Stimulated activated CD4-positive, alpha-beta T cell treated with anti-CD3 and anti-CD28 coated beads, Interleukin-4, amount 100 ng/mL, for 1 hour (primary cell): ENCODE data around the gene RICTOR.

Experiments used
- DNase-seq: peaks from one replicate; pipeline ENCODE4 v3.0.0-alpha.2; 2020

Gene RICTOR

DNA sequence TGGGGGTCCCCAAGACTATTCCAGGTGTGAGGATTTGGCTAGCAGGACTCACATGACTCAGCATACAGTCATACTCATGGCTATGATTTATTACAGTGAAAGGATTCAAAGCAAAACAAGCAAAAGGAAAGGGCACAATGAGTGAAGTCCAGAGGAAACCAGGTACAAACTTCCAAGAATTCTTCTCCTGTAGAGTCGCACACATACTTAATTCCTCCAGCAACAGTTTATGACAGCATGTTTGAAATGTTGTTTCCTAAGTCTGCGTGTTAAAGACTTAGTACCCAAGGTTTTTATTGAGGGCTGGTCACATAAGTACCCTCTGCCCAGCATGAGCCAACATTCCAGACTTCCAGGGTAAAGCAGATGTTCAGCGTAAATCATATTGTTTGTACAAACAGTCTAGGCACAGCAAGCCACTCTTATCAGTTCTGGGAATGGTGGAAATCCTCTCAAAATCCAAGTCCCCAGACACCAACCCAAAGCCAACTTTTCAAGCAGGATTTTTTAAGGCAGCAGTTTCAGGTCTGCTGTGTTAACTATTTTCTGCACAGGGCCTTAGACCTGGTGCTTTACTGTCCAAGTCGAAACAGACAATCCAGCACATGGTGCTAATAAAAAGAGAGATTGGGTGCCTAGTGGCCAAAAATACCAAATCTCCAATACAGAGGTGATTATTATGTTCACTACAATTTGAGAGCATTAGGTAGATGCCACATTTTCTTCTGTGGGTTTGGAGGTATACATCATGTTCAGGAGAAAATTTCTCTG lies 18.6 kb upstream of the RICTOR start:
- no peak for DNase-seq

DNA sequence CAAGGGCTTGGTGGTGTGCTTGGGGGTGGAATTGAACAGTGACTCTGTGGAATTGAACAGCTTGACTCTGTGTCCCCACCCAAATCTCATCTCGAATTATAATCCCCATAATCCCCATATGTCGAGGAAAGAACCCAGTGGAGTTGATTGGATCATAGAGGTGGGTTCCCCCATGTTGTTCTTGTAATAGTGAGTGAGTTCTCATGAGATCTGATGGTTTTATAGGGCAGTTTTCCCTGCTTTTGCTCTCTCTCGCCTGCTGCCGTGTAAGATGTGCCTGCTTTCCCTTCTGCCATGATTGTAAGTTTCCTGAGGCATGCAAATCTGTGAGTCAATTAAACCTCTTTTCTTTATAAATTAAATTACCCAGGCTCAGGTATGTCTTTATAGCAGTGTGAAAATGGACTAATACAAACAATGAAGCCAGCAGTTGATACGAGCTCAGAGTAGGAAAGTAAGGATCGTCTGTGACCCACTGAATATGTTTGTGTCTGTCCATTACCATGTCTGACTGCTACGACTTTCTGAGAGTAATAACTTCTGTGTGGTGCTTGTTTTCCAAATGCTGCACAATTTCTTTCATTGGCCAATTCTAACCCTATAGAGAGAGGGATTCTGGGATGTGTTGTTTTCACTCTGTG lies 17.9 kb upstream of the RICTOR start:
- no peak for DNase-seq

DNA sequence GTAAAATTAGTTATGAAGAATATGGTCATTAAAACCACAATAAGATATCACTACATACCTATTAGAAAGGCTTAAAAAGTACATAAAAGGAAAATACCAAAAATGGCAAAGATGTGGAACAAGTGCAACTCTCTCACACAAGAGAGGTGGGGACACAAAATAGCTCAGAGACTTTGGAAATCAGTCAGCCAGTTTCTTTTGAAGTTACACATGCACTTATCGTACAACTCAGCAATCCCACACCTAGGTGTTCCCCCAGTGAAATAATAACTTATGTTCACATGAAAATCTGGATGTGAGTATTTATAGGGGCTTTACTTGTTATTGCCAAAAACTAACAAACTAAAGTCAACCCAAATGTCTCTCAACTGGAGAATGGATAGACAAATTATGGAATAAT lies 9.8 kb upstream of the RICTOR start:
- no peak for DNase-seq

DNA sequence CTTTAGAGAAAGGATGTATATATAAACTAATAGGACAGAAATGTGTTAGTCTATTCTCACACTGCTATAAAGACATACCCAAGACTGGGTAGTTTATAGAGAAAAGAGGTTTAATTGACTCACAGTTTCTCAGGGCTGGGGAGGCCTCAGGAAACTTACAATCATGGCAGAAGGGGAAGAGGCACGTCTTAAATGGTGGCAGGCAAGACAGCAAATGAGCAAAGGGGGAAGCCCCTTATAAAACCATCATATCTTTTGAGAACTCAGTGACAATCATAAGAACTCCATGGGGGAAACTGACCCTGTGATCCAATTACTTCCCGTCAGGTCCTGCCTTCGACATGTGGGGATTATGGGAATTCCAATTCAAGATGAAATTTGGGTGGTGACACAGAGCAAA lies 8.8 kb upstream of the RICTOR start:
- no peak for DNase-seq

DNA sequence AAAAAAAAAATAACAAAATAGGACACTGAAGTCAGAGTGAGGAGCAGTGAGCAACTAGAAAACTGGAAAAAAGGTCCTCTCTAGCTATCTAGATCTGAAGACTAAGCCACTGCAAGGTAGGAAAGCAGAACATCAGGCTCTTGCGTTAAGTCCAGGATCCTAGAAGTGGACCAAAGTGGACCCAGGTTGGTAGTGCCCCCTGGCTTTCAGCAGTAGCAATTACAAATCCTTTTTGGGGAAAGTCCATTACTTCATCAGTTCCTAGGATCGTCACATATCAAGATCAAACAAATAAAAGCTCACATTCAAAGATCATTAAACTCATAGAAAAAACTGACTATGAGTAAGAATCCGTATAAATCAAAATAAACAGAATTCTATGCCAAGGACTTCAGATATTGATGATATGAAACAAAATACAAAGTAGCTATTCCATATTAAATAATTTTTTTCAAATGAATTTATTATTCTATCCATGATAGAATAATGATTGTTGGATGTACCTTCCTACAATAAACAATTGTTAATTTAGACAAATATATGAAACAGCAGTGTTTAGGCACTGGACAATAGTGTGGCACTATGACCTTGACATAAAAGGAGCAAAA lies 6.5 kb upstream of the RICTOR start:
- no peak for DNase-seq

DNA sequence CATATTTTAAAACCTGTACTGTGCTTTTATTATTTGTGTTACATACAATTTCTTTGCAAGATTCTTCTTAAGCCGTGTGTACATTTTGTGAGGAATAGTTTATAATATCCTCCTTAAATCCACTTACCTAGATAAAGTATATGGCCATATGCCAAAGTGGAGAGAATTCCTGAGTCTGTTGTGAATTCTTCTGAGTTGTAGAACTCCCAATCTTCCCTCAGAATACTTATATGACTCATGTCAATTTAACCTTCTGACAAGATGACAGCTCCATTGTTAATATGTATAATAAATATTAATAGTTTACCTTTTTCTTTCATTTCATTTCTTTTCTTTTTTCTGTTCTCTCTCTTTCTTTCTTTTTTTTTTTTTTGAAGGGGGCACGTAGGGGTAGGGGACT lies 6.0 kb upstream of the RICTOR start:
- no peak for DNase-seq

DNA sequence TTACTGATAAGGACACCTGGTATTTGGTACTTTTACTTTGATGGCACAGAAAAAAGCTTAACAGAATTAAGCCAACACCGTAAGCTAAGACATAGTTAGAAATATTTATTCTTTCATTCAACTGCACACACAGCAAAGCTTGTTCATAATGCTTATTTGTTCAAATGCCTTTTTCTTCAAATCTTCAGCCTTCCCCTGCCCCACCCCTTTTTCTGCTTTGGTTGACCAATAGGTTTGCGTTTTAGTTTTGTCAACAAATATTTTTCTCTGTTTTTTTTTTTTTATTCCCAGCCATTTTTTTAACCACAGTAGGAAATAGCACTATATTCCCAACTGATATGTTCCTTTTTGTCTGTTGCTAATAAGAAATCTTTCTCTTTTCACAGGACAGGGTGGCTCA lies 4.9 kb upstream of the RICTOR start:
- DNase-seq, result no peak

DNA sequence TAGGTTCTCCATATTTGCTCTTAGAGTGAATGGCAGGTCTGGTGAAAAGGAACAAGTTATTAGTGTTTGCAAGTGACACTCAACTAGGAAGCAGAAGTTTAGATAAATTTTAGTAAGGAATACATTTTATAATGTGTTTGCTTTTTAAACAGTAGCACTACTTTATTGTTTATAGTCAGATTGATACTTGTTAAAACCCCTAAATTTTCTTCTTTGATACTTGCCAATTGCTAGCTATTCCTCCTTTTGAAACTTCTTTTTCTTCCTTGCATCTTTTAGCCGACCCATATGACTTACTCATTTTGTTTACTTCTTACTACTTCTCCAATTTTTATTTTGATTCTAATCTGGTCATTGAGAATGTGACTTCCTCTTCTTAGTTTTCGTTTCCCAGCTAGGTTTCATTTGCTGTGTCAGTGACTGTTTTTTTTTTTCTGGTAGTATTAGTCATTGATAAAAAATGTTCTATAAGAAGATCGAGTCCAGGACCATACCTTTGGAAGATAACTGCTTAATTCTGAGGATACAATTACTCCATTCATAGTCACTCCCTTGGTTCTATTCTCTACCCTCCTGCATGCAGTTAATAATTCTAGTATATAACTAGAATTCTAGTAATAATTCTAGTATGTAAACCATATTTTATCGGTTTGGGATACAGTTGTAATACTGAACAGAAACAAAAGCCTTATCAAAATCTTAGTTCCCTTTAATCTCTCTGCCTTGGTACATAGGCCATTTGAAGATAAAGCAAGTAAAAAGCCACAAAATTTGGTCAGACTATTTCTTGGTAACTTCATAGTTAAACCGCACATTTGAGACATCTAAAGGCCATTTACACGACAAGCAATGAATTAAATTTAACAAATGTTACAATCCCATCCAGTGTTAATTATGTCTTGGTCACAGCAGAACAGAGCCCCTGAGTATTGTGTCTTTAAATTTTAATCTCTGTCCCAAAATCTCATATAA lies 2.8 kb upstream of the RICTOR start:
- DNase-seq, result no peak

DNA sequence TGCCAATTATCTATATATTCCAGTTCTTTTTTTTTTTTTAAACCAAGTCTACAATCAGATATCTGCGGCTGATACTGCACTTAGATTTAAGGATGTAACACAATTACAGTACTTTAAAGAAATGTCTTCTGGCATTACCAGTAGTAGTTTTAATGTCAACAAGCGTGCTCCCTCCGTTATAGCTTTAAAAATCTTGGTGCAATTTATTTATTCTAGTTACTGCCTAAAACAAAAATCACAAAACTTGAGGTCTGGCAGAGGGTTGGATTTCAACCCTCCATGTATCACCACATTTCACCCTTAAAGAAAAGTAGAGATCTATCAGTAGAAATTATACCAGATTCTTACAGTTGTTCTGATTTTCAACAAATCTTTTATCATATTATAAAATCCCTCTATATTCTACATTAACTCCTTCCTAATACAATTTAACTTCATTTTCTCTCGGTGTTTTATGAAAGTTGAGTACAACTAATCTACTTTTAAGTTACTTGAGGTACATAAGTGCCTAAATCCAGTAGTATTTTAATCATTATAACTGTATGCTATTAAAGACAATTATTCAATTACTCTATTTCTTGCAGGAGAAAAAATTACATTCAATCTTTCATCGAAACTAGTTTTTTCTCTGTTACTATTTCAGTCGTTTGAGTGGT lies 2.0 kb upstream of the RICTOR start:
- no peak for DNase-seq

DNA sequence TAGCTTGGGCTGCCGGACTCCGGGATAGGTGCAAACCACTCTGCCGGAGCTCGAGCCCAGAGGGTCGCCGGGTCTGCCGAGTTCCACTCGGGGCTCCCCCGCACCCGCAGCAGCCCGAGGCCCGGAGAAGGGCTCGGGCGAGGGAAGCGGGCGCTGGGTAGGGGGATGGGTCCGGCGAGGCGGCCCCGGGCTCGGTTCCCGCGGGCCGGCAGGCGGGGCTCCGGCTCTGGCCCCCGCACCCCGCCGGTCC lies 507 bp downstream of the RICTOR start:
- DNase-seq, result no peak

DNA sequence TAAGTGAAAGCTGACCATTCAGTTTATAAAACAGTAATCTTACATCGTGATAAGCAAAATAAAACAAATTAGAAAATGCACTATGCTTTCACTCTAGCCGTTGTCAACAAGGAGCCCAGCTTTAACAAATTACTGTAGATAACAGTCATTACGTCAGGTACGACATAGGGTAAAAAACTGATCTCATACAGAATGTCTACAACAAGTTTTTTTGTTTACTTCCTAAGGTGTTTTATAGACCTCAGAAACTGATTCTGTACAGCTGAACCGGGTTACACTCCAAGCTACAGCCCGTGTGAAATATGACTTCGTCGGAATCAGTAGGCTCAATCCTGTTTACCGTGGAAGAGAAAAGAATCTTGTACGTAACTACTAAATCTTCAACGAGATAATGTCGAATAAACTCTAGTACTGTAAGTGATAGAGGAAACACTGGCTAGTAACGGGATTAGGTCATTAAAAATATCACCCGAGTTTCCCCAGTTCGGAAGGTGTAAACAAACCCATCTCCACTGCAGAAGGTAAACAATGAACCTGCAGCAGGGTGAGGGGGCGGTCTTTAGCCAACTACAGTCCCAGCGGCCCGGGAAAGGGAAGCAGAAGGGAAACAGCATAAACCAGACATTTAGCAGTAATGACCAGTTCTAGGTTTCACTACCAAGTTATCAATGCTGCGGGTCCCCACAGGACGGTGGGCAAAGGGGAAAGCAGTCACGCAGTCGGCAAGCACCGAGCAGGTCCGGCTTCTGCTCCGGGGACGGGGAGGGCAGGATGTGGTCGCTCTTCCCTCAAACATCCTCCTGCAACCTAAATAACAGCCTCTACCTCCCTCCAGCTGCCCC lies 1.1 kb downstream of the RICTOR start:
- DNase-seq, result peak; percentile 31

DNA sequence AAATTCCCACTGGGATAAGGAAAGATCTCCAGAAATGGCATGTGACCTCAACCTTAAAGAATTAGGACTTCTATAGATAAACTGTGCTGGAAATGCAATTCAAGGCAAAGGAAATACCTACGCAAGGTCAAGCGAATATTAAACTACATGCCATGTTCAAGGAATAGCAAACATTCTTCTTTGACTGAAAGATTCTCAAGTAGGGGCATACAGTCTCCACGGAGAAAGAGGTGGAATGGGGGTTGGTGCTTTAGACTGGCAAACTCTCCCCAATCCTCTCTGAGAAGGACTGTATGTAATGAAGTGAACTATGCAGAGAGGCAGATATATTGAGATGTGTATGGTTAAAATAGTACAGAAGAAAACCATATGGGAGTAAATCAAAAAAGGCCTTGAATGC lies 6.1 kb downstream of the RICTOR start:
- DNase-seq, result no peak

DNA sequence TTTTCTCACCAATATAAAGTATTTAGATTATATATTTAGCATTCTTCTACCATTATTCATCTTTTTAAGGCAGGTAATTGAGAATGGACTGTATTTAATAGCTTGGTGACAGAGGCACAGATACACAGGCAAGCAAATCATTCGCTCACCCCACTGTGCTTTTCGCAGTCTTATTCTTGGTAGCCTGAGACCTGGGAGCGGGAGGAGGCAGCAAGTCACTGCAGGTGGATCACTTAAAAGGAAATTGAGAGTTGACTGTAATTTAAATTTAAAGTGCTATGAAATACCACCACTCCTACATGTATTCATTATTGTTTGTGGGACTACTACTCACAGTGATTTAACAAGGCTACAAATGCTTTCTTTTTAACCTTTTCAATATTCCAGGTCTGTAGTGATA lies 9.7 kb downstream of the RICTOR start:
- no peak for DNase-seq

DNA sequence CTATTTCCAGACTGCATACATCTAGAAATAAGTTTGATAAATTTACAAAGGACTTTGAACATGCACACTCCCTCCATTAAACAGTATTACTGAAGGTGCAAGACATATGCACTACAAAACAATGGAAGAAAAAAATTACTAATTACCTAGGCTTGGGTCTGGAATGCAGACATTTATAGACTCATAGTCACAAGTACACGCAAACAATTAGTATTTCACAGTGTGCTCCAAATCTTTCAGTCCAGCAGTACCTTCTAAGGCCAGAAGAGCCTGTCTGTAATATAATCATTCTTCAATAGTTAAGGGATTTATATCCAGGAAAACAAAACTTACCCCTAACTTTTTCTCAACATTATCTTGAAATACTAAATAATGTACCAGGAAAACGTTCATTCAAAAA lies 11.2 kb downstream of the RICTOR start:
- DNase-seq, result no peak

DNA sequence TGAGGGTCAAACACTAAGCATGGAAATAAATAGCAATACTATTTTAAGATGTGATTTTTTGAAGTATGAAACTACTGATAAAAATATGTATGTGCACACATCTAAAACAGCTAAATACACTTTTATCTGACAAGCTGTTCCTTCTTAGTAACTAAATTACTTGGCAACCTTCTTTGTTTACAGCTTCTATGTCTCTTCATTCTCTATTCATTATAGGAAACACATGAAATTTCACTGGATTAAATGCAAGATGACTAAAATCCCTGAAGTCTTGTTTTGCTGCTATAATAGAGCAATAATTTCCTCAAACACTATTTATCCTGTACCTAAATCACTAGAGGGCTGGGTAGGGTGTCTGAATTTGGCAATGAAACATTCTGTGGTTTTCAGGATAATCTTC lies 11.7 kb downstream of the RICTOR start:
- no peak for DNase-seq

DNA sequence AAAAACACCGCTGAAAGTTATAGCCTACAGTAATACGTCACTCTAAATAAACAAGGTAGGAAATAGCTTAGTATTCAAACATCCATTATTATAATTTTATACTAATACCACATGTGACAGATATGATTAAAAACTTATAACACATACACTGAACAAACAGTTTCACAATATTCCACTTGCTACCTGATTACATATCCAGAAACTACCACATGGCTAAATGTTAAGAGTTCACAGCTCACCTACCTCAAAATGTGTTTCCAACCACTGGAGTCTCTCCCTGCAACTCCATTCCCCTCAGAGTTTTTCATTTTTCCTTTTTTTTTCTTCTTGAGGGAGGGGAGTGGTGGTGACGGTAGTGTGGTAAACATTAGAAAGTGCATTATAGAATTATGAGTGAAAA lies 12.1 kb downstream of the RICTOR start:
- no peak for DNase-seq

DNA sequence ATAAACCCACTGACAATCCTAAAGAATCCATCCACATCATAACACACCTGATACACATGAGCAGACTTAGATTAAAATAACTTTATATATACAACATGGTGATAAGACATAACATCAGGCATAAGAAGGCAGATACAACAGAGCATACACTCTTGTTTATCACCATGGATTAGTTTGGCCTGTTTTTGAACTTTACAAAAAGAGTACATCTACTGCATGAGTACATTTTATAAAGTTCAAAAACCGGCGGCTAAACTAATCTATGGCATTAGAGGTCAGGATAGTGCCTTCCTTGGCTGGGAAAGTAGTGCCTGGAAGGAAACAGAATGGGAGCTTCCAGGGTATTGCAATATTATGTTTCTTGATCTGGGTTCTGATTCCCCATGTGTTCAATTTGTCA lies 15.1 kb downstream of the RICTOR start:
- DNase-seq, result no peak

DNA sequence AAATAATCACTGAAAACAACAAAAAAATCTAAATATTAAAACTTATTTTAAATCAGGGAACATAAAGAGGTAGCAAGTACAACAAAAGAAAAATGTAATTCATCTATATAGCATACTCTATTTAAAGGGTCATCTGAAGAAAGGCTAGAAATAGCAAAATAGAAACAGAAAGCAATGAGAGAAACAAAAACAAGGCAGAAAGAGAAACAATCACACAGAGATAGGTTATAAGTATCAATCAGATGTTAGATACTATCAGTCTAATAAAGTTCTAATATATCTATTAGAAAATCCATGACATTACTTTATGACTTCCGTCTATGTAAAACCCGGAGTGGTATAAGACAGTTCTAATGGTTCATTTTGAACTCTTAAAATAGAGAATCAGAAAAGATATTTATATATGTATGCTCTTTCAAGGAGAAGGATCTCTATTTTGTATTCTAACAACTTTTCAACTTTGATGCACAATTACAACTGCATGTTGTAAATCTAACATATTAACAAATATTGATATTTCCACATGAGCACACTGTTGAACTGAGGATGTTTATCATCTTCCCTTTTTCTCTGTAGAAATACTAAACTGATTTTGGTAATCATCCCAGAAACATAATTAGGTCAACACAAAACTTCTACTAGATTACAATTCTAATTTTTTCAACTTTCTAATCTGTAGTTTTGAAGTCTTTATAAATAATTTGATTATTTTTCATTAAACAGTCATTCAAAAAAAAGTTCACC lies 15.8 kb downstream of the RICTOR start:
- DNase-seq, result no peak

DNA sequence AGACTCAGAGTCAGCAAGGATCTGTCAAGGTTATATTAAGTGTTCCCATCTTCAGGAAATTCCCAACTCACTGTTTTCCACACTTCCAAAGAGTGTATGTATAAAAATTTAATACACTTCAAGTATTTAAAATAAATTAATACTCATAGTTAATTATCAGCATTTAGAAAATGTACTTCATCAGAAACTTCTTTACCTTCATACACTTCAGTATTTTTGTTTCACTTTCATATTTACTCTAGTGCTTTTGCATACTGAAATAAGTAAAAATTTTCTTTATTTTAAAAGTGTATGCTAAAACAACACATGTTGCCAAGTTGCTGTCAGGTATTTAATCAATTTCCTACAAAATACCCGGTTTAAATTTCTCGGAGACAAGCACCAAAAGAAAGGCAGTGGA lies 16.5 kb downstream of the RICTOR start:
- no peak for DNase-seq

DNA sequence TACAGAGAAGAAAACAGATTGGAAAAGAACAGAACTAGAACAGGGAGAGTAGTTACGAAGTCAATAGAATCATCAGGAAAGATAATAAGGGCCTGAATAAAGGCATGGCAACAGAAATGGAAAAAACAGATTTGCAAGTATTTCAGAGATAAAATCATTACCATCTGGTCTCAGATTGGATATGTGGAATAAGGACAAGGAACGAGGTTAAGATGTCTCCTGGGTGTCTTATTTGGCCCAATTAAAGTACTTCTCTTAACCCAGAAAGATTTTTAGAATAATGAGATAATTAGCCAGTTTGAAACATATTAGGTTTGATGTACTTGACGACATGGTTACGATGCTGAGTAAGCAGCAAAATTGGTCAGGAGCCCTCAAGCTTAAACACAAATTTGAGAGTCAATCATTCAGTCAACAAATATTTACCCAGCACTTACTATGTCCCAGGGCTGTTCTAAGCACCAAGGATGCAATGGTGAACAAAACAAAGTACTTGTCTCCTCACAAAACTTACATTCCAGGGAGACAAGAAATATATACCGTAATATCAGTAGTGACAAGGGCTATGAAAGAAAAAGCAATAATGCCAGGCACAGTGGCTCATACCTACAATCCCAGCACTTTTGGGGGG lies 18.3 kb downstream of the RICTOR start:
- DNase-seq, result no peak
